ENCODE data around the gene SPATA46. TPM values are rescaled to one million over a fixed set of nuclear protein-coding genes. Genes with fewer than 3 reads are reported as not detected.

The SPATA46 gene
- total RNA-seq, 1 donor from 2014 or later, result not detected

DNA sequence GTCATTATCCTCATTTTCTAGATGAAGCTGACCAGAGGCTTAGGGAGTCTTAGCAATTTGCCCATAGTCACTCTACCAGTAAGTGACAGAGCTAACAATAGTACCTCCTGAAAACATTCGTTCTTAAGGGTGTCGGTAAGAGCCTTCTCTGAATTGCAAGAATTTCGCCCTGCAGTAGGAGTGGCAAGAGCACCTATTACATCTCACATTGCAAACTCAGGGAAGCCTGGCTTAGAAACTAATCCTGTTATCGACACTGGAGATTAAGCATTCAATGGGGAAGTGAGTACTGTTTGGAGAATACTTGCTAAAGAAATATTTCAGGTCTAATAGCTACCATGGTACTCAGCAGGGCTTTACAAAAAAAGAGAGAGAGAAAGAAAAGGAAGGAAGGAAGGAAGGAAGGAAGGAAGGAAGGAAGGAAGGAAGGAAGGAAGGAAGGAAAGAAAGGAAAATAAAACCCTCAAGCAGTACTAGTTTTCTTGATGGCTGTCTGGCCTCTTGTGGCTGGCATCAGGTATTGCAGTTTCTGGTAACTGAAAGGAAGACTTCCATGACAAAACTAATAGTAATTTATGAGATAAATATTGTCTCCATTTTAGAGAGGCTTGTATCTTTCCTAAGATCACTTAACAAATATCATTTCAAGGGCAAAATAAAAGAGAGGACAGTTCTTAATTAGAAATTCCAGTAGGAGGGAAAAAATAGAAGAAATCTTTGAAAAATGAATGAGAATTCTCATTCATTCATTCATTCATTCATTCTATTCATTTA lies 15.3 kb upstream of the SPATA46 start:
- intact Hi-C loops (cut with micrococcal nuclease), result loop anchor here (1.0 kb wide), 2 partner anchors 336 to 600 kb away; no protein-coding TSS in a partner anchor

- intact Hi-C loops (cut with micrococcal nuclease), result no loop called here
Observed at GRCh38 chr1:162390396-162391185, 13.9 kb upstream of the SPATA46 start.

DNA sequence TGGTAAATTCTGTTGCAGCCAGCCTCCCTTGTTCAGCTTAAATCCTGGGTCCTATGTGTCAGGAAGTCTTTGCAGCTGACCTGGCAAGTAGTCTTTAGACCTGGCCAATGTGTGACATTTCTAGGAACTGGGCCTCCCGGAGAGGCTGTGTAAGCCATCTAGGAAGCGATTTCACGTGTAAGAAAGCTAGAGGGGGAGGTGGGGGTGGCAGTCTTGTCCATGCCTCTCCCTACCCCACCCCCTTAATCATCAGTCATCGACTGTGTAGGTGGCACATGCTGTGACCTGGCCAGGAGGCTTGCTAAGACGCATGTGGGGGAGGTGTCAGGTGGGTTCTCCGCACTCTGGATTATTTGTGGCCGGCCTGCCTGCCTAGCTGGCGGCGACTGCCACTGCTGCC lies 13.3 kb upstream of the SPATA46 start:
- intact Hi-C loops (cut with micrococcal nuclease), result no loop called here

GRCh38 chr1:162389021-162389818 lies 12.6 kb upstream of the SPATA46 start:
- intact Hi-C loops (cut with micrococcal nuclease), result no loop called here

GRCh38 chr1:162388615-162389014 lies 12.0 kb upstream of the SPATA46 start:
- intact Hi-C loops (cut with micrococcal nuclease), result no loop called here

DNA sequence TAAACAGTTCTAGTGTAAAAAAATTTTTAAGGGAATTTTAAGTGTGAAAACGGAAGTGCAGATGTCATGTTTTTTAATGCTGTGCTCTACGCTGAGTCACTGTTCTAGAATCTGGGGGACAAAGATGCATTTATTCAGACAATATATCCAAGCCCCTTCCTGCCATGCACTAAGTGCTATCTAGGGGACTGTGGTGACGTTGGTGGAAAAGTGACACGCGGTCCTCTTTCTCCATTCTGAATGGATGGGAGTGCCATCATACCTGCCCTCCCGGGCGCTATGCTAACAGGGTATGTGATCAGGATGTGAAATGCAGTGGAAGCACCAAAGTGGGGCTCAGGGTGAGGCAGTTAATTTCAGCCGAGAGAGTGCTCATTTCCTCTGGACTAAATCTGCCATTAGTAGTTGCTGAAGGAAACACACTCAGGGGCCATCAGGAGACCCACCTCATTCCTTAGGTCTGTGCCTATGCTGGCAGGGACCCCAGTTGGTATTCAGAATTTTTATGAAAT lies 11.5 kb upstream of the SPATA46 start:
- intact Hi-C loops (cut with micrococcal nuclease), result no loop called here

- intact Hi-C loops (cut with micrococcal nuclease), result no loop called here
Observed at GRCh38 chr1:162387226-162388082, 10.8 kb upstream of the SPATA46 start.

DNA sequence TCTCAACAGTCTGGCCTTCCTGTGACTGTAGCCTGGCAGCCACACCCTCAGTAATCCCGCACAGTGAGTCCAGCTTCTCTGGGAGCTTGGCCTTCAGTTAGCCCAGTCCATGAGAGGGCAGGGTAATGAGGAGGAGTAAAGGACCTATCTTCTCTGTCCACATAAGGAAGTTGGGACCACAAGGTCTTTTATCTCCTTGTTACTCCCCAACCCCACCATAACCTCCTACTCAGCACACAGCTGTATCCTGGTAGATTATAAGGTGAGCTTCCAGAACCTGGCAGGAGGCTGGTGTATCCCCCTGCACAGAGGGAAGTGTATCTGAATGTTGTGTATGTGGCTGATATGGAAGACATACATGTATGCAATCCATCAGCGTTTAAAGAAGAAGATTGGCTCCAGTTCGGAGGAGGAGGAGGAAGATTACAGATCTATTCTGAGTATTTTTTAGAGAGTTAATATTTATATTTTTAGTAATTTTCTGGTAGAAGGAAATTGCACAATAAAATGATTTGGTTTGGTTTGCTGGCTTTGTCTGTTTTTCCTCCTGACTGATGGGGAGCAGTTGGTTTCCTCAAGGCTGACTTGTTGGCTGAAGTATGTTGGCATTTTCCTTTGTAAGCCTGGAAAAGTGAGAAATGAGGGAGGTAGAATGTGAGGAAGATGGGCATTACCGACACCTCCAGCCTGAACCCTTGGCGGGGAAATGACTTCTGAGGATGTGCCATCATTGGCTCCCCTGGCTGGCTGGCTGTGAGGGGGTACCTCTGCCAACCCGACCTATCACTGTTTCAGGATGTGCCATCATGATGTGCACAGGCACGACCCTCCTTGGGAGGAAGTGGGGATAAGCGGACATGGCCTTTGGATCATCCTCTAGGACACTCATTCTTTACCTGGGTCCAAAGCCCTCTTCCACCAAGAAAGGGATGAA lies 9.9 kb upstream of the SPATA46 start:
- intact Hi-C loops (cut with micrococcal nuclease), result no loop called here

GRCh38 chr1:162385702-162386101 lies 9.0 kb upstream of the SPATA46 start:
- intact Hi-C loops (cut with micrococcal nuclease), result no loop called here

- intact Hi-C loops (cut with micrococcal nuclease), result no loop called here
Observed at GRCh38 chr1:162385280-162385623, 8.6 kb upstream of the SPATA46 start.

GRCh38 chr1:162384601-162385279 lies 8.1 kb upstream of the SPATA46 start:
- intact Hi-C loops (cut with micrococcal nuclease), result no loop called here

GRCh38 chr1:162384116-162384515 lies 7.5 kb upstream of the SPATA46 start:
- intact Hi-C loops (cut with micrococcal nuclease), result no loop called here

- intact Hi-C loops (cut with micrococcal nuclease), result no loop called here
Observed at GRCh38 chr1:162383516-162383915, 6.9 kb upstream of the SPATA46 start.

- intact Hi-C loops (cut with micrococcal nuclease), result no loop called here
Observed at GRCh38 chr1:162383091-162383490, 6.4 kb upstream of the SPATA46 start.

- intact Hi-C loops (cut with micrococcal nuclease), result no loop called here
Observed at GRCh38 chr1:162381941-162382750, 5.5 kb upstream of the SPATA46 start.

DNA sequence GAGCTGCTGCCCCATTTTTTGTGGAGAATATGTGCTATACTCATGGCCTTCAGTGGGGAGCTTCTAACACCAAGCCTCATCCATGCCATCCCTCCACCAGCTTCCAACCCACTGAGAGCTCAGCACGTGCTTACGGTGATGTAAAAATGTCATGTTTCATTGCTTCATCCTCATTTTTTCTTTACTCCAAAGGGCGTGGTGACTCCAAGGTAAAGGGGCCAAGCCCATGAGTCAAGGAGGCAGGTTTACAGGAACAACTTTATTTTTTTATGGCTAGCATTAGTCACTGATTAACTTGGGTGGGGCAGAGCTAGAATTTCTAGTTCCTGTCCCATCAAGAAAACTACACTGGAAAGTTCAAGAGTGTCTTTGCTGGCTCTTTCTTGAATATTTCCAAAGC lies 4.7 kb upstream of the SPATA46 start, which contains the start of gene C1orf226:
Gene C1orf226, plus strand, starts transcription at position 346 of the 400 bp plus-strand sequence. CDS start 174 bp downstream, outside the sequence.
- intact Hi-C loops (cut with micrococcal nuclease), result no loop called here

GRCh38 chr1:162380061-162380846 lies 3.6 kb upstream of the SPATA46 start:
- intact Hi-C loops (cut with micrococcal nuclease), result no loop called here

Data from T-helper 1 cell treated with Interleukin-12 subunit alpha and Interleukin-12 subunit beta and Interleukin-4 antibody, amounts not matched to agents 30 ng/mL and 1 ng/mL, for 36 hours (primary cell).